Measurements from ENCODE around the gene CRLF1.

DNA sequence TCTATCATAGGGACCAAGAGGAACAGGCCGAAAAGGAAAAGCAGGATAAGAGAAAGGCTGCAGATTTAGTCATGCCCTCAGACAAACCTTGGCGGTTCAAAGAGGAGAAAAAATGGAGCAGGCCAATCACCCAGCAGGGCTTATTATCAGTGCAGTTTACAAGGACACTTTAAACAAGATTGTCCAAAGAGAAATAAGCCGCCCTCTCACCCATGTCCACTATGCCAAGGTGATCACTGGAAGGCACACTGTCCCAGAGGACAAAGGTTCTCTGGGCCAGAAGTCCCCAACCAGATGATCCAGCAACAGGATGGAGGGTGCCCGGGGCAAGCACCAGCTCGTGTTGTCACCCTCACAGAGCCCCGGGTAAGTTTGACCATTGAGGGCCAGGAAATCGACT lies 26.3 kb downstream of the CRLF1 start:
- TF ChIP-seq, protein P1, sequence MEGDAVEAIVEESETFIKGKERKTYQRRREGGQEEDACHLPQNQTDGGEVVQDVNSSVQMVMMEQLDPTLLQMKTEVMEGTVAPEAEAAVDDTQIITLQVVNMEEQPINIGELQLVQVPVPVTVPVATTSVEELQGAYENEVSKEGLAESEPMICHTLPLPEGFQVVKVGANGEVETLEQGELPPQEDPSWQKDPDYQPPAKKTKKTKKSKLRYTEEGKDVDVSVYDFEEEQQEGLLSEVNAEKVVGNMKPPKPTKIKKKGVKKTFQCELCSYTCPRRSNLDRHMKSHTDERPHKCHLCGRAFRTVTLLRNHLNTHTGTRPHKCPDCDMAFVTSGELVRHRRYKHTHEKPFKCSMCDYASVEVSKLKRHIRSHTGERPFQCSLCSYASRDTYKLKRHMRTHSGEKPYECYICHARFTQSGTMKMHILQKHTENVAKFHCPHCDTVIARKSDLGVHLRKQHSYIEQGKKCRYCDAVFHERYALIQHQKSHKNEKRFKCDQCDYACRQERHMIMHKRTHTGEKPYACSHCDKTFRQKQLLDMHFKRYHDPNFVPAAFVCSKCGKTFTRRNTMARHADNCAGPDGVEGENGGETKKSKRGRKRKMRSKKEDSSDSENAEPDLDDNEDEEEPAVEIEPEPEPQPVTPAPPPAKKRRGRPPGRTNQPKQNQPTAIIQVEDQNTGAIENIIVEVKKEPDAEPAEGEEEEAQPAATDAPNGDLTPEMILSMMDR (IDR thresholded peaks at IDR 0.05 in 4 of 5, conservative IDR thresholded peaks at IDR 0.05 in 1 of 5), result no peak
- no peak for TF ChIP-seq POLR2A (IDR thresholded peaks at IDR 0.05)

Measured in gastrocnemius medialis (tissue), 4 donors.